Measurements from ENCODE around the gene SLC25A47. TPM values are rescaled to one million over a fixed set of nuclear protein-coding genes. Genes with fewer than 3 reads are reported as not detected.
"Not testable (repeated sequence)": the region's sequence is repeated elsewhere in the genome, so short reads cannot be mapped to it uniquely, and the experiment has no call there.

The SLC25A47 gene, protein sequence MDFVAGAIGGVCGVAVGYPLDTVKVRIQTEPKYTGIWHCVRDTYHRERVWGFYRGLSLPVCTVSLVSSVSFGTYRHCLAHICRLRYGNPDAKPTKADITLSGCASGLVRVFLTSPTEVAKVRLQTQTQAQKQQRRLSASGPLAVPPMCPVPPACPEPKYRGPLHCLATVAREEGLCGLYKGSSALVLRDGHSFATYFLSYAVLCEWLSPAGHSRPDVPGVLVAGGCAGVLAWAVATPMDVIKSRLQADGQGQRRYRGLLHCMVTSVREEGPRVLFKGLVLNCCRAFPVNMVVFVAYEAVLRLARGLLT
- total RNA-seq: not detected

DNA sequence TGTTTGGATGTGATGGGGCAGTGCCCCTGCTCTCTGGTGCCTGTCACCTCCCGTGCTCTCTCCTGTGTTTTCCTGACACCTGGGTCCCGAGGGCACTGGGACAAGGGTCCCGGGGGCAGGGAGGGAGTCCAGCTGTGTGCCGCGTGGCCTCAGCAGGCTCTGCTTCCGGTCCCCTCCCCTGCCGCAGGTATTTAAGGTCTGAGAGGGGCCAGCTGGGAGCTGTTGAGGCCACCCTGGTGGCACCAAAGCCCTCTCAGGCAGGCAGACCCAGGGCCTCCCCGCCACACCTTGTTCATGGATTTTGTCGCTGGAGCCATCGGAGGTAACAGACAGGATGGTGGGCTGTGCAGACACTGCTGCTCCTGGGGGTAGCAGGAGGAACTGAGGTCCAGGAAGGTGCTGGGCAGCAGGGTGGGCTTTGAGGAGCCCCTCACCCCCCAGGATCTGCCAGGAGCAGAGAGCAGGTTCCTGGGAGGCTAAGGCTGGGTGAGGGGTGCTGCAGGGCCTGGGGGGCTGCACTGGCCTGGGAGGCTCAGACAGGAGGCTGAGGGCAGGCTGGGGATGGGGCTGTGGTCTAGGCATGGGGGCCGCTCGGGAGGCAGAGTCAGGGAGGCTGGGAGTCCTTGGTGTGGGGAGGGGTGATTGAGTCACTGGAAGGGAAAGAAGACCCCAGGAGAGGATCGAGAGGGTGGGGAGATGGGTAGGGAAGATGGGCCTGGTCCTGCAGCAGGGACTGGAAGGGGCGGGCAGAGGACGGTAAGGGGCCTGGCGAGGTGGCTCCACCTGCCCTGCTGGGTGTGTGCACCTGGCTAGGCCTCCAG is at the start of gene SLC25A47:
Gene SLC25A47, plus strand, starts transcription at position 219 of the 821 bp plus-strand sequence. Its CDS starts 76 bp downstream, at position 295.
- Mint-ChIP-seq H3K9me3 (ENCODE audit: low read depth) (no peaks in the 10 kb centered on the region), H3K36me3 (ENCODE audit: low read depth) (no peaks in the 10 kb centered on the region), H3K27me3 (no peaks in the 10 kb centered on the region), H3K4me3 (no peak within 1 kb of the TSS), H3K4me1 (no peaks in the 10 kb centered on the region), H3K27ac (no peak within 1 kb of the TSS)
- POLR2A ChIA-PET: no interaction called here
- ATAC-seq: no peak
- intact Hi-C loops (cut with DNase I, micrococcal nuclease): no loop called here
- CTCF ChIA-PET: interaction anchor here (0.8 kb wide), 1 partner anchor 51 kb away, joined by 3 read pairs; no protein-coding TSS in a partner anchor
- no peak for DNase-seq

DNA sequence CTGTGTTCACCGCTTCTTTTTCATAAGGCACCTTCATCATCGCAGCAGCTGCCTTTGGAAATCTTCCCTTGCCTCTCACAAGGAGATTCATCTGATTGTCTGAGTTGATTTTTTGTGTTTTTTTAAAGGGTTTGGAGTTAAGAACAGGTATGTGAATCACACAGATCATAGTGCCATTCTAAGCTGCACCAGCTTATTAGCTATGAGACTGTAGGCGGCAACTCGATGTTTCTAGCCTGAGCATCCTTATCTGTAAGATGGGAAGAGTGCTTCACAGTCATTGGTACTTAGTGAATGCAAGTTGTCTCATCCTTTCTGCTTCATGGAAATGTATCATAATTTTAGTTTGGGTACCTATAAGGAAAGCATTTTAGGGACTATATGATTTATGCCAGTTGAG is 48.9 kb upstream of the SLC25A47 start:
- peaks cover 27% of the 10 kb centered on the region for H3K36me3 Mint-ChIP-seq (ENCODE audit: low read depth)
- H3K27me3 Mint-ChIP-seq: no peaks in the 10 kb centered on the region
- ChIA-PET CTCF (interaction anchor here (0.6 to 1.3 kb wide), 3 partner anchors 9 to 545 kb away, joined by 3 to 4 read pairs (median 3); no protein-coding TSS in a partner anchor), POLR2A (no interaction called here)
- H3K4me1 Mint-ChIP-seq: peaks cover 54% of the 10 kb centered on the region
- intact Hi-C loops (cut with DNase I, micrococcal nuclease): no loop called here
- no peaks in the 10 kb centered on the region for H3K9me3 Mint-ChIP-seq (ENCODE audit: low read depth)
- H3K4me3 Mint-ChIP-seq: no peak overlapping the region
- DNase-seq (no peak), ATAC-seq (no peak)
- H3K27ac Mint-ChIP-seq: peak overlapping the region; percentile 18

DNA sequence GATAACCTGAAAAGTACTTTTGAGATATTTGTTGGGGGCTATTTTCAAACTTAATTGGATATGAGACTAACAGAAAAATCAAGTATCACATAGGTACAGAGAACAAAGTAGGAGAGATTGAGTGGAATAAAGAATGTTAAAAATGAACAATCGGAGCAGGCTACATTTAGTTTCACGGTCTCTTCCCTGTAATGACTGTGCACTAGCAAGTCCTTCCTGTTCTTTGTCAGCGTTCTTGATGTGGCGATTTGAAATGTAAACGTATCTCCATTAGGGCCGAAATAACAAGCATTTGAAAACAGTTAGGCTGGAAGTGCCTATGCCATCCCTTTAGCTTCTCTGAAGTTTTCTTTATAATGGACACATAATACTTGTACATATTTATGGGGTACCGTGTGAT is 47.9 kb upstream of the SLC25A47 start:
- ATAC-seq (peak; percentile 85), DNase-seq (no peak)
- Mint-ChIP-seq H3K36me3 (ENCODE audit: low read depth) (peaks cover 27% of the 10 kb centered on the region), H3K27me3 (no peaks in the 10 kb centered on the region), H3K4me1 (peaks cover 53% of the 10 kb centered on the region), H3K27ac (peak overlapping the region; percentile 18), H3K9me3 (ENCODE audit: low read depth) (no peaks in the 10 kb centered on the region), H3K4me3 (no peak overlapping the region)
- CTCF ChIA-PET: interaction anchor here (0.6 to 1.3 kb wide), 2 partner anchors 8 to 71 kb away, joined by 3 to 4 read pairs; no protein-coding TSS in a partner anchor
- intact Hi-C loops (cut with DNase I, micrococcal nuclease): no loop called here
- POLR2A ChIA-PET: no interaction called here

DNA sequence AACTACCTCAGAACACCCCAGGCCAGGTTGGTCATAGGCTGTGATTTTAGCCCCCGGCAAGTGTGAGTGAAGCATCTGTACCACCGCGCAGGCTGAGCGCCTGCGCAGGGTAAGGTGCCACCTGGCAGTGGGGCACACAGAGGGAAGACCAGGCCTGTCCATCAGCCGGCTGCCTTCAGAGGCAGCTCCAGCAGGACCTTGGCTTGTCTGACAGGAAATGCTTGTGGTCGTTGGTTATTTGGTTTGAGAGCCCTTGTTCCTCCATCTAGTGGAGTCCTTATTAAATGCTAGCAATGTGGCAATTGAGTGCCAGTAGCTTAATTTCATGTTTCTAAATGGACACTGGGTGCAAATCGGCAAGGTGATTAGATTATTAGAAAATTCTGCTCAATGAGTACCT is 44.4 kb upstream of the SLC25A47 start:
- Mint-ChIP-seq H3K27ac (peak overlapping the region; percentile 51), H3K4me3 (no peak overlapping the region), H3K9me3 (ENCODE audit: low read depth) (no peaks in the 10 kb centered on the region), H3K27me3 (no peaks in the 10 kb centered on the region), H3K36me3 (ENCODE audit: low read depth) (peaks cover 23% of the 10 kb centered on the region), H3K4me1 (peaks cover 36% of the 10 kb centered on the region)
- CTCF ChIA-PET: interaction anchor here (0.7 to 1.9 kb wide), 5 partner anchors 12 to 323 kb away, joined by 3 to 5 read pairs (median 4); no protein-coding TSS in a partner anchor
- ATAC-seq (no peak), DNase-seq (no peak)
- POLR2A ChIA-PET: interaction anchor here (0.9 kb wide), 1 partner anchor 119 kb away, joined by 4 read pairs; the partner anchor contains the start of gene DEGS2
- intact Hi-C loops (cut with DNase I, micrococcal nuclease): no loop called here

GRCh38 chr14:100279133-100279532 is 44.0 kb upstream of the SLC25A47 start:
- POLR2A ChIA-PET: no interaction called here

DNA sequence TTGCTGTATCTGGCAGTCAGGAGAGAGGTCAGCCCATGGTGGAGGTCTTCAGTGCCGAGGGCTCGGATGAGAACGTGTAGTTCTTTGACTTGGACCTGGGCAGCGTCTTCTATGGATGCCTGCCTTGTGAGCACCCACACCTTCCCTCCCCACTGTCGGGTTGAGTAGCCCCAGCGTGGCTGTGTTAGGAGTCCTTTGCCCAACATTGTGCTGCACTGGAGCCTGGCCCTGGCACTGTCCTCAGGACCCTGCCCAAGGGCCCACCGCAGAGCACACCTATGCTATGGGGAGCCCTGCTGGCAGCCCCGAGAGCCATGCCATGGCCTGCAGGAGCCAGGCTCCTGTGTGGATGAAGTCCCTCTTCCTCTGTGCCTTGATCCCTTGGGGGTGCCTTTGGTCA is 43.6 kb upstream of the SLC25A47 start:
- intact Hi-C loops (cut with DNase I, micrococcal nuclease): no loop called here
- peak overlapping the region; percentile 83 for H3K27ac Mint-ChIP-seq
- no peaks in the 10 kb centered on the region for H3K9me3 Mint-ChIP-seq (ENCODE audit: low read depth)
- ChIA-PET POLR2A (no interaction called here), CTCF (interaction anchor here (0.7 kb wide), 1 partner anchor 324 kb away, joined by 3 read pairs; no protein-coding TSS in a partner anchor)
- no peak for DNase-seq
- no peaks in the 10 kb centered on the region for H3K27me3 Mint-ChIP-seq
- no peak overlapping the region for H3K4me3 Mint-ChIP-seq
- peaks cover 31% of the 10 kb centered on the region for H3K4me1 Mint-ChIP-seq
- ATAC-seq: no peak
- peaks cover 21% of the 10 kb centered on the region for H3K36me3 Mint-ChIP-seq (ENCODE audit: low read depth)

More at GRCh38 chr14:100279133-100279532, 44.0 kb upstream of the SLC25A47 start:
- Mint-ChIP-seq H3K27ac (peak overlapping the region; percentile 51), H3K9me3 (ENCODE audit: low read depth) (no peaks in the 10 kb centered on the region), H3K36me3 (ENCODE audit: low read depth) (peaks cover 23% of the 10 kb centered on the region), H3K4me1 (peaks cover 33% of the 10 kb centered on the region), H3K4me3 (no peak overlapping the region), H3K27me3 (no peaks in the 10 kb centered on the region)
- DNase-seq (no peak), ATAC-seq (no peak)
- intact Hi-C loops (cut with DNase I, micrococcal nuclease): no loop called here
- CTCF ChIA-PET: interaction anchor here (0.7 to 1.6 kb wide), 3 partner anchors 23 to 324 kb away, joined by 3 to 5 read pairs (median 4); no protein-coding TSS in a partner anchor

DNA sequence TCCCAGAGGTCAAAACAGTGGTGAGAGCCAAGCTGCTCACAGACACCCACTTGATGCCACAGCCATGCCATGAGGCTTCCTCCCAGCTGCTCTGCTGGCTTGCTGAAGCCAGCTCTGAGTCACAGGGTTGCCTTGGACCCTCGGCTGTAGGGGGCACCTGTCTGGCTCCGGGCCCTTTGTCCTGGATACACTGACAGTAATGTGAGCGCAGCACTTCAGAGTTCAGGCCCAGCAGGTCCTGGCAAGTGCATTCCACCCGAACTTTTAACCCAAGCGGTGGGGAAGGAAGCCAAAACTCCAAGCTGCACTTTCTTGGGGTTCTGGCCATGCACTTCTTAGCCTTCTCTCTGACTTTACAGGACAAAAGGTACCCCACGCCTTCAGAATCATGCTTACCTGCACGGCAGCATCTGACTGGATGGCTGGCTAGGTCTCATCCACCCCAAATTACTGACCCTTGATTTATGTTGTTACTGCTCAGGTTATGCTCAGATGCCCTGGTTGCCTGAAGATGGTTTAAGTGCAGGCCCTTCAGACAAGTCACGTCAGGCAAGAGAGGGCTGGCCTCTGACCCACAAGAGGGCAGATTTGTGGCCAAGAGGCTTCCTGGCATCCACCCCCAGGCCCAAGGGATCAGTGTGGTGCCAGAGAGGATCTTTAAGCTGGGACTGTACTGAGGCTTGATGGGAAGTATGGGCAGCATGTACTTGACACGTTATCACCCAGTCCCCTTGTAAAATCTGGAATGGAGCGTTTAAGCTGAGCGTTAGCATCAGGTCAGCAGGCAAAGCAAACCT is 41.7 kb upstream of the SLC25A47 start:
- Mint-ChIP-seq H3K36me3 (ENCODE audit: low read depth) (peaks cover 12% of the 10 kb centered on the region), H3K9me3 (ENCODE audit: low read depth) (no peaks in the 10 kb centered on the region), H3K27me3 (no peaks in the 10 kb centered on the region), H3K4me3 (no peak overlapping the region), H3K27ac (no peak overlapping the region), H3K4me1 (peaks cover 18% of the 10 kb centered on the region)
- ChIA-PET POLR2A (no interaction called here), CTCF (interaction anchor here (0.6 to 1.6 kb wide), 2 partner anchors 15 to 16 kb away, joined by 3 to 4 read pairs; no protein-coding TSS in a partner anchor)
- DNase-seq: no peak
- intact Hi-C loops (cut with DNase I, micrococcal nuclease): loop anchor here in 1 of 2 experiments (10.0 kb wide), 1 partner anchor 363 kb away; no protein-coding TSS in a partner anchor
- no peak for ATAC-seq

DNA sequence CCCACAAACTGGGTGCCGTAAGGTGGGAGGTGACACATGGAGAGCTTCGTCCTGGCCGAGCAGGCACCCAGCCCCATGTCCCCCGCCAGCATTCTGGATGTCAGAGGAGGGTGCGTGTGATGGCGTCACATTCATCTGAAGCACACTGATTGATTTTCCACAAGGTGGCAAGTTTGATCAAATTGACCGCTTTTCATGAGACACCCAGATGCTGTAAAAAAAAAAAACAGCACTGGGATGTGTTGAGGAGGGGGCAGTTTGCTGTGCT is 41.1 kb upstream of the SLC25A47 start:
- POLR2A ChIA-PET: no interaction called here
- H3K9me3 Mint-ChIP-seq (ENCODE audit: low read depth): no peaks in the 10 kb centered on the region
- no peak overlapping the region for H3K4me3 Mint-ChIP-seq
- intact Hi-C loops (cut with DNase I, micrococcal nuclease): loop anchor here in 1 of 2 experiments (10.0 kb wide), 1 partner anchor 363 kb away; no protein-coding TSS in a partner anchor
- peaks cover 12% of the 10 kb centered on the region for H3K36me3 Mint-ChIP-seq (ENCODE audit: low read depth)
- no peak for ATAC-seq
- H3K27me3 Mint-ChIP-seq: no peaks in the 10 kb centered on the region
- no peak for DNase-seq
- CTCF ChIA-PET: interaction anchor here (0.6 to 1.6 kb wide), 4 partner anchors 14 to 45 kb away, joined by 3 to 4 read pairs (median 4); no protein-coding TSS in a partner anchor
- H3K27ac Mint-ChIP-seq: no peak overlapping the region
- peaks cover 18% of the 10 kb centered on the region for H3K4me1 Mint-ChIP-seq

- ChIA-PET POLR2A (interaction anchor here (0.7 kb wide), 2 partner anchors 39 to 90 kb away, joined by 3 to 5 read pairs; no protein-coding TSS in a partner anchor), CTCF (interaction anchor here (0.9 to 1.3 kb wide), 6 partner anchors 8 to 46 kb away, joined by 3 to 4 read pairs (median 4); no protein-coding TSS in a partner anchor)
- ATAC-seq: no peak
- Mint-ChIP-seq H3K4me1 (peaks cover 16% of the 10 kb centered on the region), H3K27me3 (no peaks in the 10 kb centered on the region), H3K27ac (no peak overlapping the region), H3K4me3 (no peak overlapping the region), H3K36me3 (ENCODE audit: low read depth) (peaks cover 6% of the 10 kb centered on the region), H3K9me3 (ENCODE audit: low read depth) (no peaks in the 10 kb centered on the region)
- intact Hi-C loops (cut with DNase I, micrococcal nuclease): loop anchor here in 1 of 2 experiments (10.0 kb wide), 1 partner anchor 362 kb away; no protein-coding TSS in a partner anchor
- no peak for DNase-seq
Measured at GRCh38 chr14:100282766-100283419, 40.2 kb upstream of the SLC25A47 start.

DNA sequence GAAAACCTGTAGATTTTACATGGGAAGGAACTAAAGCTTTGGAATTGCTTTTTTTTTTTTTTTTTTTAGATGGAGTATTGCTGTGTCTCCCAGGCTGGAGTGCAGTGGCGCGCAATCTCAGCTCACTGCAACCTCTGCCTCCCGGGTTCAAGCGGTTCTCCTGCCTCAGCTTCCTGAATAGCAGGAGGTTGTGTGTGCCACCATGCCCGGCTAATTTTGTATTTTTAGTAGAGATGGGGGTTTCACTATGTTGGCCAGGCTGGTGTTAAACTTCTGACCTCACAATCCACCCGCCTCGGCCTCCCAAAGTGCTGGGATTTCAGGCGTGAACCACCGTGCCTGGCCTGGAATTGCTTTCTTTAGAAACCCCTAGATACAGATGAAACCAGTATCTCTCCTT is 39.7 kb upstream of the SLC25A47 start:
- not testable (repeated sequence) for ATAC-seq; H3K36me3 Mint-ChIP-seq (ENCODE audit: low read depth); DNase-seq; H3K4me3 Mint-ChIP-seq; H3K9me3 Mint-ChIP-seq (ENCODE audit: low read depth); H3K27ac Mint-ChIP-seq; H3K27me3 Mint-ChIP-seq
- ChIA-PET POLR2A (interaction anchor here (0.7 kb wide), 1 partner anchor 90 kb away, joined by 5 read pairs; no protein-coding TSS in a partner anchor), CTCF (interaction anchor here (0.8 to 1.3 kb wide), 7 partner anchors 9 to 91 kb away, joined by 3 to 4 read pairs (median 3); no protein-coding TSS in a partner anchor)
- intact Hi-C loops (cut with DNase I, micrococcal nuclease): loop anchor here in 1 of 2 experiments (10.0 kb wide), 1 partner anchor 361 kb away; no protein-coding TSS in a partner anchor
- H3K4me1 Mint-ChIP-seq: peaks cover 16% of the 10 kb centered on the region

All from activated CD4-positive, alpha-beta T cell treated with anti-CD3 and anti-CD28 coated beads for 36 hours (primary cell).